WTC11 (cell line): ENCODE measurements around the gene SKI.
"Not testable (repeated sequence)": the region's sequence is repeated elsewhere in the genome, so short reads cannot be mapped to it uniquely, and the experiment has no call there.

Source experiments
- ATF6 ChIP-seq: sonication (generic); formaldehyde crosslinking; IDR thresholded peaks from 2 replicates; pipeline ENCODE4 v1.8.1; 2023; ENCODE audit warnings: mild to moderate bottlenecking, missing genetic modification reagents
- FOXJ3 ChIP-seq: sonication (generic); formaldehyde crosslinking; IDR thresholded peaks from 2 replicates; pipeline ENCODE4 v1.9.0; 2021; ENCODE audit warnings: missing genetic modification reagents, mild to moderate bottlenecking, borderline replicate concordance
- HMGXB4 ChIP-seq: sonication (generic); formaldehyde crosslinking; IDR thresholded peaks from 2 replicates; pipeline ENCODE4 v1.8.1; 2023; ENCODE audit warnings: mild to moderate bottlenecking, moderate library complexity, missing genetic modification reagents
- IRF2 ChIP-seq: sonication (generic); formaldehyde crosslinking; IDR thresholded peaks from 2 replicates; pipeline ENCODE4 v1.8.0; 2022; ENCODE audit warnings: low read depth, missing genetic modification reagents, borderline replicate concordance
- MYBL2 ChIP-seq: sonication (generic); formaldehyde crosslinking; IDR thresholded peaks from 2 replicates; pipeline ENCODE4 v1.8.1; 2023; ENCODE audit warnings: mild to moderate bottlenecking, moderate library complexity, missing genetic modification reagents
- TCF7 ChIP-seq: sonication (generic); formaldehyde crosslinking; IDR thresholded peaks from 2 replicates; pipeline ENCODE4 v1.8.0; 2022; ENCODE audit warnings: mild to moderate bottlenecking, low read depth, missing genetic modification reagents, moderate library complexity
- ZBTB21 ChIP-seq: sonication (generic); formaldehyde crosslinking; IDR thresholded peaks from 2 replicates; pipeline ENCODE4 v1.8.1; 2023; ENCODE audit warnings: mild to moderate bottlenecking, missing genetic modification reagents, borderline replicate concordance
- ZNF121 ChIP-seq: sonication (generic); formaldehyde crosslinking; IDR thresholded peaks from 2 replicates; pipeline ENCODE4 v1.8.0; 2023; ENCODE audit warnings: missing genetic modification reagents
- ZNF138 ChIP-seq: sonication (generic); formaldehyde crosslinking; conservative IDR thresholded peaks from 2 replicates; pipeline ENCODE4 v1.8.1; 2022; ENCODE audit warnings: mild to moderate bottlenecking, moderate library complexity, missing genetic modification reagents
- ZNF317 ChIP-seq: sonication (generic); formaldehyde crosslinking; IDR thresholded peaks from 2 replicates; pipeline ENCODE4 v1.8.1; 2023; ENCODE audit warnings: low read depth, mild to moderate bottlenecking, moderate library complexity, missing genetic modification reagents, borderline replicate concordance
- ZNF671 ChIP-seq: fragments of 250-450 bp; sonication (Bioruptor Pico); IDR thresholded peaks from 2 replicates; pipeline ENCODE4 v1.8.0; 2021; ENCODE audit warnings: mild to moderate bottlenecking
- TF ChIP-seq, protein P1 (sequence below): fragments of 200-600 bp; IDR thresholded peaks from 2 replicates; pipeline ENCODE4 v1.8.0; 2022; ENCODE audit warnings: antibody characterized with exemption
- TF ChIP-seq, protein P2 (sequence below): sonication (generic); formaldehyde crosslinking; IDR thresholded peaks from 2 replicates; pipeline ENCODE4 v1.8.1; 2022; ENCODE audit warnings: missing genetic modification reagents, borderline replicate concordance

DNA sequence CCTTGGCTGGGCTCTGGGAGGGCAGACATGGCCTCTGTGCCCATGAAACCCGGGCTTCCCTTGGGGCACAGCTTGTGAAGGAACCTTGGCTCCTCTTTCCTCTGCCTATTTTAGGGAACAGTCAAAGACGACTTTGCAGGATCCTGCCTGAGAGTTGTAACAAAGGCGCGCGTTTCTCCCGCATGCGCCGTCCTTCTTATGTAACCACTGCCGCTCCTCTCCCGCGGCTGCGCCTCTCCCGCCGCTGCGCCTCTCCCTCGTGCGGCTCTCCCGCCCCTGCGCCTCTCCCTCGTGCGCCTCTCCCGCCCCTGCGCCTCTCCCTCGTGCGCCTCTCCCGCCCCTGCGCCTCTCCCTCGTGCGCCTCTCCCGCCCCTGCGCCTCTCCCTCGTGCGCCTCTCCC, 103.5 kb downstream of the SKI start:
- TF ChIP-seq, protein P1, sequence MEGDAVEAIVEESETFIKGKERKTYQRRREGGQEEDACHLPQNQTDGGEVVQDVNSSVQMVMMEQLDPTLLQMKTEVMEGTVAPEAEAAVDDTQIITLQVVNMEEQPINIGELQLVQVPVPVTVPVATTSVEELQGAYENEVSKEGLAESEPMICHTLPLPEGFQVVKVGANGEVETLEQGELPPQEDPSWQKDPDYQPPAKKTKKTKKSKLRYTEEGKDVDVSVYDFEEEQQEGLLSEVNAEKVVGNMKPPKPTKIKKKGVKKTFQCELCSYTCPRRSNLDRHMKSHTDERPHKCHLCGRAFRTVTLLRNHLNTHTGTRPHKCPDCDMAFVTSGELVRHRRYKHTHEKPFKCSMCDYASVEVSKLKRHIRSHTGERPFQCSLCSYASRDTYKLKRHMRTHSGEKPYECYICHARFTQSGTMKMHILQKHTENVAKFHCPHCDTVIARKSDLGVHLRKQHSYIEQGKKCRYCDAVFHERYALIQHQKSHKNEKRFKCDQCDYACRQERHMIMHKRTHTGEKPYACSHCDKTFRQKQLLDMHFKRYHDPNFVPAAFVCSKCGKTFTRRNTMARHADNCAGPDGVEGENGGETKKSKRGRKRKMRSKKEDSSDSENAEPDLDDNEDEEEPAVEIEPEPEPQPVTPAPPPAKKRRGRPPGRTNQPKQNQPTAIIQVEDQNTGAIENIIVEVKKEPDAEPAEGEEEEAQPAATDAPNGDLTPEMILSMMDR: not testable (repeated sequence)
- not testable (repeated sequence) for TF ChIP-seq MYBL2 (CRISPR knock-in tag); ATF6 (CRISPR knock-in tag); ZNF121; FOXJ3 (CRISPR knock-in tag); ZNF317 (CRISPR knock-in tag); TCF7 (CRISPR knock-in tag); ZNF138 (CRISPR knock-in tag); ZNF671 (CRISPR knock-in tag); IRF2; HMGXB4; ZBTB21 (CRISPR knock-in tag)
- TF ChIP-seq, protein P2, sequence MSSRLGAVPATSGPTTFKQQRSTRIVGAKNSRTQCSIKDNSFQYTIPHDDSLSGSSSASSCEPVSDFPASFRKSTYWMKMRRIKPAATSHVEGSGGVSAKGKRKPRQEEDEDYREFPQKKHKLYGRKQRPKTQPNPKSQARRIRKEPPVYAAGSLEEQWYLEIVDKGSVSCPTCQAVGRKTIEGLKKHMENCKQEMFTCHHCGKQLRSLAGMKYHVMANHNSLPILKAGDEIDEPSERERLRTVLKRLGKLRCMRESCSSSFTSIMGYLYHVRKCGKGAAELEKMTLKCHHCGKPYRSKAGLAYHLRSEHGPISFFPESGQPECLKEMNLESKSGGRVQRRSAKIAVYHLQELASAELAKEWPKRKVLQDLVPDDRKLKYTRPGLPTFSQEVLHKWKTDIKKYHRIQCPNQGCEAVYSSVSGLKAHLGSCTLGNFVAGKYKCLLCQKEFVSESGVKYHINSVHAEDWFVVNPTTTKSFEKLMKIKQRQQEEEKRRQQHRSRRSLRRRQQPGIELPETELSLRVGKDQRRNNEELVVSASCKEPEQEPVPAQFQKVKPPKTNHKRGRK (CRISPR knock-in tag): not testable (repeated sequence)
